WTC11 (cell line): Measurements from ENCODE around the gene TIE1. TPM values are rescaled to one million over a fixed set of nuclear protein-coding genes. Genes with fewer than 3 reads are reported as not detected.
A peak's percentile ranks its signal among the peaks of the same experiment; 100 is the strongest.

ENCODE experiments used
- ATAC-seq: fragments of 200-7000 bp; cut with Tn5 transposase; 2 replicates; pipeline ENCODE4 v1.10.0; 2021; ENCODE audit warnings: mild to moderate bottlenecking, moderate library complexity
- CTCF ChIA-PET: fragments of 300-600 bp; sonication (Branson Sonifier 250); formaldehyde crosslinking; loops from one replicate; lab custom pipeline; 2021; ENCODE audit warnings: antibody characterized with exemption; lab: Charles Lee
- POLR2A ChIA-PET: fragments of 350-600 bp; sonication (Branson Sonifier 250); formaldehyde crosslinking; loops from one replicate; lab custom pipeline; 2021; ENCODE audit warnings: antibody characterized with exemption; lab: Charles Lee
- DNase-seq: peaks from one replicate; pipeline ENCODE4 v3.0.0; 2021; ENCODE audit warnings: low spot score
- H3K27ac Mint-ChIP-seq: 2 replicates; pipeline ENCODE4 v1.8.0; 2021; ENCODE audit warnings: mixed read lengths
- H3K27me3 Mint-ChIP-seq: 2 replicates; pipeline ENCODE4 v1.8.0; 2021; ENCODE audit warnings: low read depth, mild to moderate bottlenecking, moderate library complexity, mixed read lengths
- H3K36me3 Mint-ChIP-seq: 2 replicates; pipeline ENCODE4 v1.8.0; 2021; ENCODE audit warnings: mixed read lengths
- H3K4me1 Mint-ChIP-seq: 2 replicates; pipeline ENCODE4 v1.8.0; 2022; ENCODE audit warnings: mixed read lengths
- H3K4me3 Mint-ChIP-seq: 2 replicates; pipeline ENCODE4 v1.8.0; 2021; ENCODE audit warnings: mild to moderate bottlenecking, moderate library complexity, mixed read lengths
- H3K9me3 Mint-ChIP-seq: 2 replicates; pipeline ENCODE4 v1.8.0; 2021; ENCODE audit warnings: mixed read lengths
- CDX4 ChIP-seq: fragments of 250-450 bp; sonication (Bioruptor Pico); IDR thresholded peaks from 2 replicates; pipeline ENCODE4 v1.9.0; 2021; ENCODE audit warnings: moderate library complexity, mild to moderate bottlenecking, inconsistent platforms, borderline replicate concordance
- CREM ChIP-seq: sonication (generic); formaldehyde crosslinking; IDR thresholded peaks from 2 replicates; pipeline ENCODE4 v1.8.1; 2022; ENCODE audit warnings: mild to moderate bottlenecking, missing genetic modification reagents, moderate library complexity
- ESRRA ChIP-seq: sonication (generic); formaldehyde crosslinking; IDR thresholded peaks from 2 replicates; pipeline ENCODE4 v1.8.1; 2022; ENCODE audit warnings: mild to moderate bottlenecking, missing genetic modification reagents, borderline replicate concordance
- MYBL2 ChIP-seq: sonication (generic); formaldehyde crosslinking; IDR thresholded peaks from 2 replicates; pipeline ENCODE4 v1.8.1; 2023; ENCODE audit warnings: mild to moderate bottlenecking, moderate library complexity, missing genetic modification reagents
- NFE2L1 ChIP-seq: sonication (generic); formaldehyde crosslinking; IDR thresholded peaks from 2 replicates; pipeline ENCODE4 v1.8.1; 2023; ENCODE audit warnings: missing genetic modification reagents
- PRRX2 ChIP-seq: fragments of 250-450 bp; sonication (Bioruptor Pico); IDR thresholded peaks from 2 replicates; pipeline ENCODE4 v1.8.0; 2021; ENCODE audit warnings: mild to moderate bottlenecking
- SP1 ChIP-seq: sonication (generic); formaldehyde crosslinking; conservative IDR thresholded peaks from 2 replicates; pipeline ENCODE4 v1.8.1; 2022; ENCODE audit warnings: missing genetic modification reagents
- TEAD1 ChIP-seq: sonication (generic); formaldehyde crosslinking; IDR thresholded peaks from 2 replicates; pipeline ENCODE4 v1.8.0; 2022; ENCODE audit warnings: mild to moderate bottlenecking, missing genetic modification reagents
- ZBTB43 ChIP-seq: sonication (generic); formaldehyde crosslinking; IDR thresholded peaks from 2 replicates; pipeline ENCODE4 v1.8.1; 2023; ENCODE audit warnings: mild to moderate bottlenecking, missing genetic modification reagents
- ZNF121 ChIP-seq: sonication (generic); formaldehyde crosslinking; IDR thresholded peaks from 2 replicates; pipeline ENCODE4 v1.8.0; 2023; ENCODE audit warnings: missing genetic modification reagents
- ZNF263 ChIP-seq: sonication (generic); formaldehyde crosslinking; IDR thresholded peaks from 2 replicates; pipeline ENCODE4 v1.8.1; 2022; ENCODE audit warnings: low read depth, mild to moderate bottlenecking, moderate library complexity, missing genetic modification reagents
- ZNF317 ChIP-seq: sonication (generic); formaldehyde crosslinking; IDR thresholded peaks from 2 replicates; pipeline ENCODE4 v1.8.1; 2023; ENCODE audit warnings: low read depth, mild to moderate bottlenecking, moderate library complexity, missing genetic modification reagents, borderline replicate concordance
- ZNF512 ChIP-seq: sonication (generic); formaldehyde crosslinking; IDR thresholded peaks from 2 replicates; pipeline ENCODE4 v1.8.1; 2022; ENCODE audit warnings: missing genetic modification reagents, borderline replicate concordance
- total RNA-seq: library from RNA; stranded (reverse); gene quantifications from 3 replicates; pipeline ENCODE4 v1.2.3, GENCODE V29; 2021
- TF ChIP-seq, protein P1 (sequence below): sonication (generic); formaldehyde crosslinking; IDR thresholded peaks from 2 replicates; pipeline ENCODE4 v1.8.1; 2023; ENCODE audit warnings: mild to moderate bottlenecking, missing genetic modification reagents
- TF ChIP-seq, protein P2 (sequence below): sonication (generic); formaldehyde crosslinking; IDR thresholded peaks from 2 replicates; pipeline ENCODE4 v1.8.0; 2022; ENCODE audit warnings: mild to moderate bottlenecking, missing genetic modification reagents
- TF ChIP-seq, protein P3 (sequence below): sonication (generic); formaldehyde crosslinking; IDR thresholded peaks from 2 replicates; pipeline ENCODE4 v1.8.1; 2022; ENCODE audit warnings: mild to moderate bottlenecking, moderate library complexity, missing genetic modification reagents
- TF ChIP-seq, protein P4 (sequence below): fragments of 250-450 bp; sonication (Bioruptor Pico); IDR thresholded peaks from 2 replicates; pipeline ENCODE4 v1.9.0; 2021; ENCODE audit warnings: mild to moderate bottlenecking, borderline replicate concordance
- TF ChIP-seq, protein P5 (sequence below): fragments of 250-450 bp; sonication (Bioruptor Pico); IDR thresholded peaks from 2 replicates; pipeline ENCODE4 v1.9.0; 2021; ENCODE audit warnings: mild to moderate bottlenecking
- TF ChIP-seq, protein P6 (sequence below): fragments of 250-450 bp; sonication (Bioruptor Pico); IDR thresholded peaks from 2 replicates; pipeline ENCODE4 v1.8.0; 2021; ENCODE audit warnings: mild to moderate bottlenecking

Gene TIE1
- total RNA-seq, 1 experiment from 2014 or later, result 2.5 TPM

DNA sequence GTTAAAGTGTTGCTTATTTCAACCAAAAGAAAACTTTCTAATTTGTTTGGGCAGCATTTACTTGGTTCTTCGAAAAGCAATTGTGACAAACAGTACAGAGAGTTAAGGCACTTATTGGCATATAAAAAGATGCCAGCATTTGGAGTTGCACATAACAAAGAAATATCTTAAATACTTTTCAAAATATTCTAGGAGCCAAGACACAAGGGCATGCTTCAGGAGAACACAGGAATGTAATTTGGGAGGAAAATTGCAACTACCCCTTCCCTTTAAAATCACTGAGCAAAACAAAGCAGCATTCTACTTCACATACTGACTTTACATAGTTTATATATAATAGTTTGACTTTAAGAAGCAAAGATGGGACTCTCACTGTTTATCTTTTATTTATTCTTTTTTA, 4.6 kb upstream of the TIE1 start (continued):
- TF ChIP-seq ZNF317 (CRISPR knock-in tag), result no peak
- no peak for TF ChIP-seq ZNF512 (CRISPR knock-in tag)
- TF ChIP-seq, protein P1, sequence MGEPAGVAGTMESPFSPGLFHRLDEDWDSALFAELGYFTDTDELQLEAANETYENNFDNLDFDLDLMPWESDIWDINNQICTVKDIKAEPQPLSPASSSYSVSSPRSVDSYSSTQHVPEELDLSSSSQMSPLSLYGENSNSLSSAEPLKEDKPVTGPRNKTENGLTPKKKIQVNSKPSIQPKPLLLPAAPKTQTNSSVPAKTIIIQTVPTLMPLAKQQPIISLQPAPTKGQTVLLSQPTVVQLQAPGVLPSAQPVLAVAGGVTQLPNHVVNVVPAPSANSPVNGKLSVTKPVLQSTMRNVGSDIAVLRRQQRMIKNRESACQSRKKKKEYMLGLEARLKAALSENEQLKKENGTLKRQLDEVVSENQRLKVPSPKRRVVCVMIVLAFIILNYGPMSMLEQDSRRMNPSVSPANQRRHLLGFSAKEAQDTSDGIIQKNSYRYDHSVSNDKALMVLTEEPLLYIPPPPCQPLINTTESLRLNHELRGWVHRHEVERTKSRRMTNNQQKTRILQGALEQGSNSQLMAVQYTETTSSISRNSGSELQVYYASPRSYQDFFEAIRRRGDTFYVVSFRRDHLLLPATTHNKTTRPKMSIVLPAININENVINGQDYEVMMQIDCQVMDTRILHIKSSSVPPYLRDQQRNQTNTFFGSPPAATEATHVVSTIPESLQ (CRISPR knock-in tag), result no peak
- TF ChIP-seq, protein P2, sequence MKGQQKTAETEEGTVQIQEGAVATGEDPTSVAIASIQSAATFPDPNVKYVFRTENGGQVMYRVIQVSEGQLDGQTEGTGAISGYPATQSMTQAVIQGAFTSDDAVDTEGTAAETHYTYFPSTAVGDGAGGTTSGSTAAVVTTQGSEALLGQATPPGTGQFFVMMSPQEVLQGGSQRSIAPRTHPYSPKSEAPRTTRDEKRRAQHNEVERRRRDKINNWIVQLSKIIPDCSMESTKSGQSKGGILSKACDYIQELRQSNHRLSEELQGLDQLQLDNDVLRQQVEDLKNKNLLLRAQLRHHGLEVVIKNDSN (CRISPR knock-in tag), result no peak
- TF ChIP-seq, protein P3, sequence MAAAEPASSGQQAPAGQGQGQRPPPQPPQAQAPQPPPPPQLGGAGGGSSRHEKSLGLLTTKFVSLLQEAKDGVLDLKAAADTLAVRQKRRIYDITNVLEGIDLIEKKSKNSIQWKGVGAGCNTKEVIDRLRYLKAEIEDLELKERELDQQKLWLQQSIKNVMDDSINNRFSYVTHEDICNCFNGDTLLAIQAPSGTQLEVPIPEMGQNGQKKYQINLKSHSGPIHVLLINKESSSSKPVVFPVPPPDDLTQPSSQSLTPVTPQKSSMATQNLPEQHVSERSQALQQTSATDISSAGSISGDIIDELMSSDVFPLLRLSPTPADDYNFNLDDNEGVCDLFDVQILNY (CRISPR knock-in tag), result no peak
- TF ChIP-seq, all 79 proteins: peak for 0

DNA sequence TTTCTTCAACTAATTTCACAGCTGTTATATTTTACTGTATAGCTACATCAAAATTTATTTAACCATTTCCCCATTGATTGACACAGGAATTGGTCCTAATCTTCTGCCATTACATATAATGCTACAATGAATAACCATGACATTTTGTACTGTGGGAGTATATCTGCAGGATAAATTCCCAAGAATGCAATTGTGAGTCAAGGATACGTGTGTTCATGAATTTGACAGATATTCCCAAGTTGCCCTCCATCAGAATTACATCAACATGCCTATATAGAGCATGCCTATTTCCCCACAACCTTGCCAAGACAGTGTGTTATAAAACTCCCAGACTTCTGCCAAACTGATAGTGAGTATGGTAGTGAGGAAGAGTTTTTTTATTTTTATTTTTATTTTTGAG, 2.7 kb upstream of the TIE1 start:
- Mint-ChIP-seq H3K9me3 (no peaks in the 10 kb centered on the region), H3K27me3 (no peaks in the 10 kb centered on the region), H3K4me1 (peaks cover 42% of the 10 kb centered on the region), H3K27ac (peak overlapping the region; percentile 4; the same call in 1 of the 2 replicates), H3K36me3 (no peaks in the 10 kb centered on the region), H3K4me3 (no peak overlapping the region)
- POLR2A ChIA-PET, result no interaction called here
- CTCF ChIA-PET, result interaction anchor here (1.0 to 3.5 kb wide), 2 partner anchors 13 to 116 kb away, joined by 4 to 21 read pairs; partner anchors contain the start of gene C1orf210
- TF ChIP-seq ESRRA (CRISPR knock-in tag) (no peak), ZNF263 (CRISPR knock-in tag) (no peak), SP1 (CRISPR knock-in tag) (no peak)
- ATAC-seq (no peak), DNase-seq (no peak)

- H3K27ac Mint-ChIP-seq, result no peak overlapping the region
- no peak overlapping the region for H3K4me3 Mint-ChIP-seq
- no peak for ATAC-seq
- ChIA-PET CTCF (interaction anchor here (1.0 to 3.5 kb wide), 4 partner anchors 11 to 115 kb away, joined by 3 to 21 read pairs (median 4); partner anchors contain the start of gene C1orf210), POLR2A (no interaction called here)
- peaks cover 42% of the 10 kb centered on the region for H3K4me1 Mint-ChIP-seq
- H3K36me3 Mint-ChIP-seq, result no peaks in the 10 kb centered on the region
- no peak for DNase-seq
- H3K27me3 Mint-ChIP-seq, result no peaks in the 10 kb centered on the region
- H3K9me3 Mint-ChIP-seq, result no peaks in the 10 kb centered on the region
- TF ChIP-seq CREM (CRISPR knock-in tag), result no peak
- no peak for TF ChIP-seq CDX4
- TF ChIP-seq, protein P4, sequence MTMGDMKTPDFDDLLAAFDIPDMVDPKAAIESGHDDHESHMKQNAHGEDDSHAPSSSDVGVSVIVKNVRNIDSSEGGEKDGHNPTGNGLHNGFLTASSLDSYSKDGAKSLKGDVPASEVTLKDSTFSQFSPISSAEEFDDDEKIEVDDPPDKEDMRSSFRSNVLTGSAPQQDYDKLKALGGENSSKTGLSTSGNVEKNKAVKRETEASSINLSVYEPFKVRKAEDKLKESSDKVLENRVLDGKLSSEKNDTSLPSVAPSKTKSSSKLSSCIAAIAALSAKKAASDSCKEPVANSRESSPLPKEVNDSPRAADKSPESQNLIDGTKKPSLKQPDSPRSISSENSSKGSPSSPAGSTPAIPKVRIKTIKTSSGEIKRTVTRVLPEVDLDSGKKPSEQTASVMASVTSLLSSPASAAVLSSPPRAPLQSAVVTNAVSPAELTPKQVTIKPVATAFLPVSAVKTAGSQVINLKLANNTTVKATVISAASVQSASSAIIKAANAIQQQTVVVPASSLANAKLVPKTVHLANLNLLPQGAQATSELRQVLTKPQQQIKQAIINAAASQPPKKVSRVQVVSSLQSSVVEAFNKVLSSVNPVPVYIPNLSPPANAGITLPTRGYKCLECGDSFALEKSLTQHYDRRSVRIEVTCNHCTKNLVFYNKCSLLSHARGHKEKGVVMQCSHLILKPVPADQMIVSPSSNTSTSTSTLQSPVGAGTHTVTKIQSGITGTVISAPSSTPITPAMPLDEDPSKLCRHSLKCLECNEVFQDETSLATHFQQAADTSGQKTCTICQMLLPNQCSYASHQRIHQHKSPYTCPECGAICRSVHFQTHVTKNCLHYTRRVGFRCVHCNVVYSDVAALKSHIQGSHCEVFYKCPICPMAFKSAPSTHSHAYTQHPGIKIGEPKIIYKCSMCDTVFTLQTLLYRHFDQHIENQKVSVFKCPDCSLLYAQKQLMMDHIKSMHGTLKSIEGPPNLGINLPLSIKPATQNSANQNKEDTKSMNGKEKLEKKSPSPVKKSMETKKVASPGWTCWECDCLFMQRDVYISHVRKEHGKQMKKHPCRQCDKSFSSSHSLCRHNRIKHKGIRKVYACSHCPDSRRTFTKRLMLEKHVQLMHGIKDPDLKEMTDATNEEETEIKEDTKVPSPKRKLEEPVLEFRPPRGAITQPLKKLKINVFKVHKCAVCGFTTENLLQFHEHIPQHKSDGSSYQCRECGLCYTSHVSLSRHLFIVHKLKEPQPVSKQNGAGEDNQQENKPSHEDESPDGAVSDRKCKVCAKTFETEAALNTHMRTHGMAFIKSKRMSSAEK, result no peak
- no peak for TF ChIP-seq ZNF121 (CRISPR knock-in tag)
- no peak for TF ChIP-seq ZBTB43
- TF ChIP-seq, protein P5, sequence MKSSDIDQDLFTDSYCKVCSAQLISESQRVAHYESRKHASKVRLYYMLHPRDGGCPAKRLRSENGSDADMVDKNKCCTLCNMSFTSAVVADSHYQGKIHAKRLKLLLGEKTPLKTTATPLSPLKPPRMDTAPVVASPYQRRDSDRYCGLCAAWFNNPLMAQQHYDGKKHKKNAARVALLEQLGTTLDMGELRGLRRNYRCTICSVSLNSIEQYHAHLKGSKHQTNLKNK, result no peak
- TF ChIP-seq PRRX2 (CRISPR knock-in tag), result no peak
- TF ChIP-seq NFE2L1 (CRISPR knock-in tag), result no peak
- no peak for TF ChIP-seq TEAD1
- TF ChIP-seq, protein P6, sequence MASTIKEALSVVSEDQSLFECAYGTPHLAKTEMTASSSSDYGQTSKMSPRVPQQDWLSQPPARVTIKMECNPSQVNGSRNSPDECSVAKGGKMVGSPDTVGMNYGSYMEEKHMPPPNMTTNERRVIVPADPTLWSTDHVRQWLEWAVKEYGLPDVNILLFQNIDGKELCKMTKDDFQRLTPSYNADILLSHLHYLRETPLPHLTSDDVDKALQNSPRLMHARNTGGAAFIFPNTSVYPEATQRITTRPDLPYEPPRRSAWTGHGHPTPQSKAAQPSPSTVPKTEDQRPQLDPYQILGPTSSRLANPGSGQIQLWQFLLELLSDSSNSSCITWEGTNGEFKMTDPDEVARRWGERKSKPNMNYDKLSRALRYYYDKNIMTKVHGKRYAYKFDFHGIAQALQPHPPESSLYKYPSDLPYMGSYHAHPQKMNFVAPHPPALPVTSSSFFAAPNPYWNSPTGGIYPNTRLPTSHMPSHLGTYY (CRISPR knock-in tag), result no peak
- no peak for TF ChIP-seq MYBL2
These were observed 1.7 kb upstream of the TIE1 start for GRCh38 chr1:43299101-43299500.
